HEK293 (cell line): ENCODE results near the gene B4GALNT4.

Experiments used
- CTCF ChIA-PET: fragments of 350-600 bp; formaldehyde crosslinking; extraction: SDS; loops from one replicate; lab custom pipeline; 2021; ENCODE audit warnings: antibody characterized with exemption; lab: Yijun Ruan, JAX
- POLR2A ChIA-PET: fragments of 300-600 bp; formaldehyde crosslinking; extraction: SDS; loops from one replicate; lab custom pipeline; 2020; ENCODE audit warnings: antibody characterized with exemption, inconsistent platforms; lab: Yijun Ruan, JAX
- H3K27ac ChIP-seq: fragments of 200-500 bp; sonication (Bioruptor generic); 2 replicates; pipeline ENCODE4 v1.5.1; 2014; ENCODE audit warnings: low read depth, low read length, control low read depth, inconsistent platforms; ENCODE audit errors: extremely low read depth
- H3K36me3 ChIP-seq, 2 experiments: fragments of 200-500 bp in 1 of 2; sonication (Bioruptor generic) in 1 of 2; 1 replicate in 1 of 2; 2 replicates in 1 of 2; pipeline ENCODE4 v1.5.1; 2014 to 2017; ENCODE audit warnings: inconsistent platforms in 2 of 2, low read length in 2 of 2; ENCODE audit not compliant: control insufficient read depth in 2 of 2, insufficient read depth in 1 of 2
- H3K4me1 ChIP-seq: fragments of 200-500 bp; sonication (Bioruptor generic); 2 replicates; pipeline ENCODE4 v1.5.1; 2014; ENCODE audit warnings: mild to moderate bottlenecking, low read length, inconsistent platforms; ENCODE audit not compliant: control insufficient read depth, insufficient read depth
- H3K4me3 ChIP-seq: 2 replicates; pipeline ENCODE4 v1.5.1; 2011; ENCODE audit warnings: low read depth, mild to moderate bottlenecking, control low read depth, low read length, moderate library complexity
- H3K9me3 ChIP-seq: fragments of 200-500 bp; sonication (Bioruptor generic); 2 replicates; pipeline ENCODE4 v1.5.1; 2014; ENCODE audit warnings: low read depth, low read length, inconsistent platforms; ENCODE audit not compliant: control insufficient read depth, insufficient read depth
- KLF16 ChIP-seq: fragments of 450-650 bp; formaldehyde crosslinking; IDR thresholded peaks from 2 replicates; pipeline ENCODE4 v1.5.1; 2017; ENCODE audit warnings: missing biosample characterization, missing genetic modification characterization
- ZBTB20 ChIP-seq: fragments of 450-650 bp; formaldehyde crosslinking; IDR thresholded peaks from 2 replicates; pipeline ENCODE4 v1.5.1; 2016; ENCODE audit warnings: missing biosample characterization, missing genetic modification characterization
- ZBTB8A ChIP-seq: fragments of 450-650 bp; formaldehyde crosslinking; IDR thresholded peaks from 2 replicates; pipeline ENCODE4 v1.5.1; 2016; ENCODE audit warnings: missing biosample characterization, missing genetic modification characterization
- TF ChIP-seq, protein P1 (sequence below): fragments of 450-650 bp; formaldehyde crosslinking; IDR thresholded peaks from 2 replicates; pipeline ENCODE4 v1.5.1; 2016; ENCODE audit warnings: missing biosample characterization, missing genetic modification characterization
- TF ChIP-seq, protein P2 (sequence below): fragments of 450-650 bp; formaldehyde crosslinking; IDR thresholded peaks from 2 replicates; pipeline ENCODE4 v1.5.1; 2016; ENCODE audit warnings: missing biosample characterization, missing genetic modification characterization

Gene B4GALNT4

DNA sequence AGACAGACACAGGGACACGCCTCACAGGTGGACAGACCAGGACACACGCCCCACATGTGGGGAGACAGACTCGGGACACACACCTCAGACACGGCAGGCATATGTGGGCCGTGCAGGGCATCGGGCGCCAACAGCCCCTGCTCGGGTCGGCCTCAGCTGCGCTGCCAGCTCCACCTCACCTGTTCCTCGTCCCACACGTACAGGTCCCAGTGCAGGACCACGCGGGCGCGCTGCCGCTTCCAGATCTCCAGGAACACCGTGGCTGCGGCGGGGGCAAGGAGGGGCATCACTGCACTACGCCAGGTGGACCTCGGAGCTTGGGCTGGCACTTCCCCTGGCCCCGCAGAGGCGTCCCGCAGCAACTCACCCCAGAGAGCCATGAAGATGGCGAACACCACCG, 60.1 kb downstream of the B4GALNT4 start (continued):
- TF ChIP-seq, protein P1, sequence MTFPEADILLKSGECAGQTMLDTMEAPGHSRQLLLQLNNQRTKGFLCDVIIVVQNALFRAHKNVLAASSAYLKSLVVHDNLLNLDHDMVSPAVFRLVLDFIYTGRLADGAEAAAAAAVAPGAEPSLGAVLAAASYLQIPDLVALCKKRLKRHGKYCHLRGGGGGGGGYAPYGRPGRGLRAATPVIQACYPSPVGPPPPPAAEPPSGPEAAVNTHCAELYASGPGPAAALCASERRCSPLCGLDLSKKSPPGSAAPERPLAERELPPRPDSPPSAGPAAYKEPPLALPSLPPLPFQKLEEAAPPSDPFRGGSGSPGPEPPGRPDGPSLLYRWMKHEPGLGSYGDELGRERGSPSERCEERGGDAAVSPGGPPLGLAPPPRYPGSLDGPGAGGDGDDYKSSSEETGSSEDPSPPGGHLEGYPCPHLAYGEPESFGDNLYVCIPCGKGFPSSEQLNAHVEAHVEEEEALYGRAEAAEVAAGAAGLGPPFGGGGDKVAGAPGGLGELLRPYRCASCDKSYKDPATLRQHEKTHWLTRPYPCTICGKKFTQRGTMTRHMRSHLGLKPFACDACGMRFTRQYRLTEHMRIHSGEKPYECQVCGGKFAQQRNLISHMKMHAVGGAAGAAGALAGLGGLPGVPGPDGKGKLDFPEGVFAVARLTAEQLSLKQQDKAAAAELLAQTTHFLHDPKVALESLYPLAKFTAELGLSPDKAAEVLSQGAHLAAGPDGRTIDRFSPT (tag by site-specific recombination) = no peak; the same call in 1 of the 2 replicates
- TF ChIP-seq, protein P2, sequence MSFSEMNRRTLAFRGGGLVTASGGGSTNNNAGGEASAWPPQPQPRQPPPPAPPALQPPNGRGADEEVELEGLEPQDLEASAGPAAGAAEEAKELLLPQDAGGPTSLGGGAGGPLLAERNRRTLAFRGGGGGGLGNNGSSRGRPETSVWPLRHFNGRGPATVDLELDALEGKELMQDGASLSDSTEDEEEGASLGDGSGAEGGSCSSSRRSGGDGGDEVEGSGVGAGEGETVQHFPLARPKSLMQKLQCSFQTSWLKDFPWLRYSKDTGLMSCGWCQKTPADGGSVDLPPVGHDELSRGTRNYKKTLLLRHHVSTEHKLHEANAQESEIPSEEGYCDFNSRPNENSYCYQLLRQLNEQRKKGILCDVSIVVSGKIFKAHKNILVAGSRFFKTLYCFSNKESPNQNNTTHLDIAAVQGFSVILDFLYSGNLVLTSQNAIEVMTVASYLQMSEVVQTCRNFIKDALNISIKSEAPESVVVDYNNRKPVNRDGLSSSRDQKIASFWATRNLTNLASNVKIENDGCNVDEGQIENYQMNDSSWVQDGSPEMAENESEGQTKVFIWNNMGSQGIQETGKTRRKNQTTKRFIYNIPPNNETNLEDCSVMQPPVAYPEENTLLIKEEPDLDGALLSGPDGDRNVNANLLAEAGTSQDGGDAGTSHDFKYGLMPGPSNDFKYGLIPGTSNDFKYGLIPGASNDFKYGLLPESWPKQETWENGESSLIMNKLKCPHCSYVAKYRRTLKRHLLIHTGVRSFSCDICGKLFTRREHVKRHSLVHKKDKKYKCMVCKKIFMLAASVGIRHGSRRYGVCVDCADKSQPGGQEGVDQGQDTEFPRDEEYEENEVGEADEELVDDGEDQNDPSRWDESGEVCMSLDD (tag by site-specific recombination) = no peak

DNA sequence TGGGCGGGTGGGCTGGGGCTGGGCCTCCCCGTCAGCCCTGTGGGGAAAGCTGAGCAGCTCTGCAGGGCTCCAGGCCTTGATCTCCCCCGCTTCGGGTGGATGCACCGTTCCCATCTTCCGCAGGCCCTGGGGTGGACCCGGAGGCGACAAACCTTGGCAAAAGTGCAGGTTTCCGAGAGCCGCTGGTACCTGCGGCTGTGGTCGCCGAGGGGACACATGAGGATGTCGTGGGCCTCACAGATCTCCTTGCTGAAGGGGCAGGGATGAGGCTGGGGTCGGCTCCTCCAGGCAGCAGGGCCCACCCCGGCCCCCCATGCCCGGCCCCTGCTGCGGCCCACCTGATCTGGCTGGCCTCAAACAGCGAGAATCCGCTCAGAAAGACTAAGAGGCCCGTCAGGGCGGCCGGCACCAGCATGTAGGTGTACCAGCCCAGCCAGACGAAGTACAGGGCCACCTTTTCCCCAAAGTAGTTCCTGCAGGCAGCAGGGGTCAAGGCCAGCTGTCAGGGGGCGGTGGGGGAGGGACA, 60.7 kb downstream of the B4GALNT4 start:
- H3K9me3 ChIP-seq = no peaks in the 10 kb centered on the region
- no peaks in the 10 kb centered on the region for H3K4me1 ChIP-seq
- CTCF ChIA-PET = no interaction called here
- no peak overlapping the region for H3K4me3 ChIP-seq
- TF ChIP-seq KLF16 (tag by site-specific recombination) (no peak), ZBTB8A (no peak), ZBTB20 (no peak)
- H3K36me3 ChIP-seq = no peaks in the 10 kb centered on the region
- POLR2A ChIA-PET = no interaction called here
- H3K27ac ChIP-seq = no peak overlapping the region
